Activated naive CD8-positive, alpha-beta T cell treated with anti-CD3 and anti-CD28 coated beads for 36 hours (primary cell): ENCODE data around the gene KCNT2. TPM values are rescaled to one million over a fixed set of nuclear protein-coding genes. Genes with fewer than 3 reads are reported as not detected.

Source experiments
- DNase-seq: peaks from one replicate; pipeline ENCODE4 v3.0.0; 2021
- H3K27ac Mint-ChIP-seq: one replicate; pipeline ENCODE4 v1.8.0; 2022; ENCODE audit warnings: mild to moderate bottlenecking, moderate library complexity, mixed read lengths
- H3K27me3 Mint-ChIP-seq: one replicate; pipeline ENCODE4 v1.8.0; 2022; ENCODE audit warnings: mild to moderate bottlenecking, mixed read lengths
- H3K36me3 Mint-ChIP-seq: one replicate; pipeline ENCODE4 v1.8.0; 2021; ENCODE audit warnings: mild to moderate bottlenecking, mixed read lengths
- H3K4me1 Mint-ChIP-seq: one replicate; pipeline ENCODE4 v1.8.0; 2021; ENCODE audit warnings: mixed read lengths
- H3K4me3 Mint-ChIP-seq: one replicate; pipeline ENCODE4 v1.8.0; 2022; ENCODE audit warnings: mild to moderate bottlenecking, moderate library complexity, mixed read lengths
- H3K9me3 Mint-ChIP-seq: one replicate; pipeline ENCODE4 v1.8.0; 2022; ENCODE audit warnings: mixed read lengths
- total RNA-seq, 2 experiments: library from RNA; stranded (reverse); gene quantifications; one replicate each; pipeline ENCODE4 v1.2.3, GENCODE V29; 2021

Gene KCNT2
- total RNA-seq, 2 experiments from 2014 or later, result not detected

GRCh38 chr1:196385109-196385508 is 223.1 kb downstream of the KCNT2 start:
- no peak overlapping the region for H3K27ac Mint-ChIP-seq
- no peak overlapping the region for H3K4me3 Mint-ChIP-seq
- no peaks in the 10 kb centered on the region for H3K36me3 Mint-ChIP-seq
- H3K4me1 Mint-ChIP-seq, result no peaks in the 10 kb centered on the region
- H3K9me3 Mint-ChIP-seq, result peaks cover 1% of the 10 kb centered on the region
- no peaks in the 10 kb centered on the region for H3K27me3 Mint-ChIP-seq
- no peak for DNase-seq

DNA sequence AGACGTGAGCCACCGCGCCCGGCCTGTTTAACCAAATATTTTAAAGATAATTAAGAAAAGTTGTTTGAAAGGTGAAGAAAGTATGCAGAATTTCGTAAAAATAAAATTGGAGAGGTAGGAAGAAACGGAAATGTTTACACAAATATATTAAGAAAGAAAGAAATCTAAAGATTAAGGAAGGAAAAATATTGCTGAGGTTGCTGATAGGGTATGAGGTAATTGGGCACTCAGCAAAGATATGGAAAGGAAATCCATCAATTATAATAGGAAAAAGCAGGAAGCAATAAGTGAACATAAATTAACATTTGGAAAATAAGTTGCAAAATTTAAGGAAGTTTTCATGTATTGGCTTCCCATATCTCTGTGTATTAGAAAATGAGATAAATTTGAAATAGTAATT is 225.9 kb downstream of the KCNT2 start:
- no peaks in the 10 kb centered on the region for H3K36me3 Mint-ChIP-seq
- no peak overlapping the region for H3K4me3 Mint-ChIP-seq
- H3K9me3 Mint-ChIP-seq, result no peaks in the 10 kb centered on the region
- no peak for DNase-seq
- no peak overlapping the region for H3K27ac Mint-ChIP-seq
- no peaks in the 10 kb centered on the region for H3K4me1 Mint-ChIP-seq
- no peaks in the 10 kb centered on the region for H3K27me3 Mint-ChIP-seq

DNA sequence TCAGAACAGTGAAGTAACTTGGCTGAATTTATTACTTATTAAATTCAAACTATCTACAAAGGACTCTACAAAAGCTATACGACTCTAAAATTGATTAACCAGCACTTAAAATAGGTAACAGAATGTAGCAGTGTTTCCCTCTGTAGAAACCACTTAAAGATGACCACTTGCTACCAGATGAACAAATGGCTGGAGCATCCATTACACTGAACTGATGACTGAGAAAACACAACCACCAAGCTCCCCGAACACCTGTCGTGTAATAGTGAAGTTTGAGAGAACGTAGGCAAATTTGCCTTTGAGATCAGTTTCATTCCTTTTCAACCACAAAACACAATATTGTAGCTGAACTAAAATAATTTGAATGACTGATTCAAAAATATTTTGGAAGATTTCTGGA is 226.7 kb downstream of the KCNT2 start:
- DNase-seq, result no peak
- no peak overlapping the region for H3K27ac Mint-ChIP-seq
- H3K36me3 Mint-ChIP-seq, result no peaks in the 10 kb centered on the region
- H3K9me3 Mint-ChIP-seq, result no peaks in the 10 kb centered on the region
- no peak overlapping the region for H3K4me3 Mint-ChIP-seq
- no peaks in the 10 kb centered on the region for H3K27me3 Mint-ChIP-seq
- no peaks in the 10 kb centered on the region for H3K4me1 Mint-ChIP-seq

- Mint-ChIP-seq H3K36me3 (no peaks in the 10 kb centered on the region), H3K27me3 (no peaks in the 10 kb centered on the region), H3K9me3 (no peaks in the 10 kb centered on the region), H3K4me1 (no peaks in the 10 kb centered on the region), H3K27ac (no peak overlapping the region), H3K4me3 (no peak overlapping the region)
- no peak for DNase-seq
Measured at GRCh38 chr1:196380316-196380715, 227.9 kb downstream of the KCNT2 start.

GRCh38 chr1:196377811-196378210 is 230.4 kb downstream of the KCNT2 start:
- H3K27ac Mint-ChIP-seq, result no peak overlapping the region
- H3K27me3 Mint-ChIP-seq, result no peaks in the 10 kb centered on the region
- no peaks in the 10 kb centered on the region for H3K9me3 Mint-ChIP-seq
- no peaks in the 10 kb centered on the region for H3K4me1 Mint-ChIP-seq
- H3K36me3 Mint-ChIP-seq, result no peaks in the 10 kb centered on the region
- H3K4me3 Mint-ChIP-seq, result no peak overlapping the region
- no peak for DNase-seq

DNA sequence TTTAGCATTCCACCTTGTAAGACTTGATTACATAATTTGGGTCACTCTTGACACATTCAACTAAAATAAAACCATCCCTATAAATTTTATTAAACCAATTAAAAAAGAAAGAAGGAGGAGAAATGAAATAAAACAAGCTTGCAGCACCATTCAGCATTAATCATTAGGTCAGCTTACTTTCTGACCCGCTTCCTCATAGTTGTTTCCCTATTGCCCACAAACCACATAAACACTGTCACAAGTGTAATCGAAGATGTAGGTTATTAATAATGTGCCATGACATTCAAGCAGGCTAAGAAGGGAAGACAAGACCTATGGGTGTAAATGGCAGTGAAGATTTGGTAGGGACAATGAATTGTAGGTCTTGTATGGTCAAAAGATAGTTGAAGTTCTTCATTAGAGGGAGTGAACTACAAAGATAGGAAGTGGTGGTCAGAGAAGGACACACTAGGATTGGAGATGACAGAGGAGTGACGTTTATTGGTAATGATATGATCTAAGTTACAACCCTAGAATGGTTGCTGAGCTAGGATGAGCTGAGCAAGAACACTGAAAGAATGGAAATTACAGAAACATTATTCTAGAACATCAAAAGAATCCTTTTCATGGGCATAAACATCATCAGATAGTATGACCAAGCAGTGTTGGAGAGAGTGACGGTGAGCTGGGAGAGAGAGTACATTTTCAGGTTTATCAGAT is 231.5 kb downstream of the KCNT2 start:
- H3K4me1 Mint-ChIP-seq, result no peaks in the 10 kb centered on the region
- no peak for DNase-seq
- no peaks in the 10 kb centered on the region for H3K36me3 Mint-ChIP-seq
- H3K27ac Mint-ChIP-seq, result no peak overlapping the region
- no peak overlapping the region for H3K4me3 Mint-ChIP-seq
- no peaks in the 10 kb centered on the region for H3K9me3 Mint-ChIP-seq
- H3K27me3 Mint-ChIP-seq, result no peaks in the 10 kb centered on the region

- Mint-ChIP-seq H3K4me3 (no peak overlapping the region), H3K27ac (no peak overlapping the region), H3K27me3 (no peaks in the 10 kb centered on the region)
Measured at GRCh38 chr1:196373798-196374197, 234.4 kb downstream of the KCNT2 start.

DNA sequence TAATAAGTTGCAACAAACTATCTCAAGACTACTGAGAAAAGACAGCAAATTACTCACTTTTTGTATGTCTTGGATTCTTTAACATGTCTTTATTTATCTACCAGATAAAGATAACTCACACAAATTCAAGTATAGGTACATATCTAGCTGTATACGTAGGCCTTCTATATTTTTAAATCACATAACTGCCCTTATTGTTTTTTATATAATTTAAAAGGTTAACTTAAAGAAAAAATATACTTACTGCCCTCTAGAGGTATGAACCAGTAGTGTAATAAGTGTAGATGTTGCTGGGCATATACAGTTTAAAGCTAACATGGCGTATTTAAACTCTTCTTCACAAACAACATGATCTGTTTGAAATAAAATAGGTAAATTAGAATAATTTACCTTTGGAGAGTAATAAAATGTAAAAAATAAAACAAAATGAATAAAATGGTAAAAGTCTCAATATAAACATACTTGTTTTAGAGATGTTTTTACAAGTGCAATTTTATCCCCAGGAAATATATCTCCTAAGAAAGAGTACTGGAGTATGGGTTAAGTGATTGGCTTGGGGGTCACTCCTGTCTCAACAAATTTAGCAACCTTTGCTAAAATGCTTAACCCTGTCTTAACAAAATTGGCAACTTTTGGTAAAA is 235.2 kb downstream of the KCNT2 start:
- Mint-ChIP-seq H3K36me3 (no peaks in the 10 kb centered on the region), H3K27me3 (no peaks in the 10 kb centered on the region), H3K4me3 (no peak overlapping the region), H3K9me3 (no peaks in the 10 kb centered on the region), H3K4me1 (no peaks in the 10 kb centered on the region), H3K27ac (no peak overlapping the region)
- DNase-seq, result no peak

More at GRCh38 chr1:196373798-196374197, 234.4 kb downstream of the KCNT2 start:
- Mint-ChIP-seq H3K9me3 (no peaks in the 10 kb centered on the region), H3K4me1 (no peaks in the 10 kb centered on the region), H3K36me3 (no peaks in the 10 kb centered on the region)
- DNase-seq, result no peak

GRCh38 chr1:196367838-196368237 is 240.4 kb downstream of the KCNT2 start:
- no peaks in the 10 kb centered on the region for H3K36me3 Mint-ChIP-seq

GRCh38 chr1:196366817-196367495 is 241.3 kb downstream of the KCNT2 start:
- DNase-seq, result no peak
- Mint-ChIP-seq H3K27ac (no peak overlapping the region), H3K27me3 (no peaks in the 10 kb centered on the region), H3K4me1 (no peaks in the 10 kb centered on the region), H3K36me3 (no peaks in the 10 kb centered on the region), H3K9me3 (no peaks in the 10 kb centered on the region), H3K4me3 (no peak overlapping the region)

More at GRCh38 chr1:196367838-196368237, 240.4 kb downstream of the KCNT2 start:
- Mint-ChIP-seq H3K27ac (no peak overlapping the region), H3K4me3 (no peak overlapping the region), H3K27me3 (no peaks in the 10 kb centered on the region), H3K4me1 (no peaks in the 10 kb centered on the region), H3K9me3 (no peaks in the 10 kb centered on the region)
- no peak for DNase-seq

DNA sequence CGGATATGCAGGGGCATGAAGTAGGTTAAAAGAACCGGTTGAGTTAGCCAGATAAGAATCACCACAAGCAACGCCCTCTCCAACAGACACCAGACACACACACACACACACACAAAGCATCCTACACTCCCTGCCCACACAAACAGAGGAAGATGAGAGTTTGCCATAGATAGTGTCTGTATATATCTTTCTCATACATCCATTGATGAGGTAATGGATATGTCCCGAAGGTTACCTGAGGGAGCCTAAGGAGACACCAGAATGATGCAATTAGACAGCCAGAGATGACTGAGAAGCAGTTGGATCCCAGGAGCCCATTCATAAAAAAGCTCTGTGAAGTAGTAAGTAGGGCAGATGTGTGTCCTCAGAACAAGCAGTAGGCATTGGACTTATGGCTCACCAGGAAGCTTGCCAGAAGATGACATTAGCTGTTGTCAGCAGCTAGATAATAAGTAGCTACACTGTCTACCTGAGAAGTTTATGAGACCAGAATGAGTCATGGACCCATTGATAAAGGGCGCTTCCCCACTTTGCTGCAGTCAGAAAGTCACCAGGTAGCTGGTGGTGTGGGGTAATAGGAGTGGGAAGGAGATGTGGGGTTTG is 247.0 kb downstream of the KCNT2 start:
- Mint-ChIP-seq H3K27ac (no peak overlapping the region), H3K4me1 (no peaks in the 10 kb centered on the region), H3K36me3 (no peaks in the 10 kb centered on the region), H3K27me3 (no peaks in the 10 kb centered on the region), H3K9me3 (no peaks in the 10 kb centered on the region), H3K4me3 (no peak overlapping the region)
- DNase-seq, result no peak

DNA sequence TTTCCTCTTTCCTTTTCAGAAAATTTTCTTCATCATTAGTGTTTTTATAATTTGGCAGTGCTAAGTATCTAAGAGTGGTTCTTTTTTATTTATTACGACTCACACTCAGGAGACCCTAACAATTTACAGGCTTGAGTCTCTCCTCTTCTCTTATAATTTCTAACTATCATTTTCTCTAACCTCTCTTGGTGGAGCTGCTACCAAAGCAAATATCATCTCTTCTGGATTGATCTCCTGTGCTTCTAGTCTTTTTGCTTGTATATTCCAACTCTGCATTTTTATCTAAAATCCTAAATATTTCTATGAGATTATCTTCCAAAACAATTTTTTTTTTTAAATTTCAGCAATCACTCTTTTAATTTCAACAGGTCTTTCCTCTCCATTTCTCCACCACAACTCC is 250.3 kb downstream of the KCNT2 start:
- Mint-ChIP-seq H3K36me3 (no peaks in the 10 kb centered on the region), H3K27ac (no peak overlapping the region), H3K9me3 (no peaks in the 10 kb centered on the region), H3K27me3 (no peaks in the 10 kb centered on the region), H3K4me3 (no peak overlapping the region), H3K4me1 (no peaks in the 10 kb centered on the region)
- no peak for DNase-seq

GRCh38 chr1:196355206-196355786 is 252.9 kb downstream of the KCNT2 start:
- H3K4me3 Mint-ChIP-seq, result no peak overlapping the region
- no peak for DNase-seq
- no peaks in the 10 kb centered on the region for H3K36me3 Mint-ChIP-seq
- H3K27ac Mint-ChIP-seq, result no peak overlapping the region
- no peaks in the 10 kb centered on the region for H3K27me3 Mint-ChIP-seq
- no peaks in the 10 kb centered on the region for H3K9me3 Mint-ChIP-seq
- H3K4me1 Mint-ChIP-seq, result no peaks in the 10 kb centered on the region

GRCh38 chr1:196344453-196344852 is 263.8 kb downstream of the KCNT2 start:
- H3K27ac Mint-ChIP-seq, result no peak overlapping the region
- H3K4me1 Mint-ChIP-seq, result no peaks in the 10 kb centered on the region
- DNase-seq, result no peak
- no peaks in the 10 kb centered on the region for H3K27me3 Mint-ChIP-seq
- H3K4me3 Mint-ChIP-seq, result no peak overlapping the region
- H3K36me3 Mint-ChIP-seq, result no peaks in the 10 kb centered on the region
- no peaks in the 10 kb centered on the region for H3K9me3 Mint-ChIP-seq

- H3K36me3 Mint-ChIP-seq, result no peaks in the 10 kb centered on the region
- DNase-seq, result no peak
- H3K4me3 Mint-ChIP-seq, result no peak overlapping the region
- no peaks in the 10 kb centered on the region for H3K27me3 Mint-ChIP-seq
- no peaks in the 10 kb centered on the region for H3K9me3 Mint-ChIP-seq
- H3K27ac Mint-ChIP-seq, result no peak overlapping the region
- no peaks in the 10 kb centered on the region for H3K4me1 Mint-ChIP-seq
Measured at GRCh38 chr1:196324345-196324744, 283.9 kb downstream of the KCNT2 start.
